Measurements from ENCODE around the gene ARFGAP3. TPM values are rescaled to one million over a fixed set of nuclear protein-coding genes. Genes with fewer than 3 reads are reported as not detected.
"Not testable (repeated sequence)": the region's sequence is repeated elsewhere in the genome, so short reads cannot be mapped to it uniquely, and the experiment has no call there.

The ARFGAP3 gene
- total RNA-seq, 1 donor from 2014 or later = 59.5 TPM

- Histone ChIP-seq H3K27ac (ENCODE audit: low read depth, low read length) (peak overlapping the region; percentile 37), H3K4me1 (ENCODE audit: insufficient read depth, low read length) (peaks cover 23% of the 10 kb centered on the region), H2AFZ (ENCODE audit: low read depth, low read length) (peak overlapping the region; percentile 56), H4K20me1 (ENCODE audit: insufficient read depth, low read length) (no peaks in the 10 kb centered on the region), H3K36me3 (ENCODE audit: insufficient read depth, low read length) (no peaks in the 10 kb centered on the region), H3K79me2 (ENCODE audit: insufficient read depth, low read length) (no peaks in the 10 kb centered on the region), H3K4me3 (ENCODE audit: insufficient read depth, low read depth, low read length) (no peak overlapping the region), H3K9me3 (ENCODE audit: insufficient read depth, low read depth, low read length) (no peaks in the 10 kb centered on the region), H3K27me3 (ENCODE audit: insufficient read depth, low read length) (no peaks in the 10 kb centered on the region), H3K4me2 (ENCODE audit: low read length) (peak overlapping the region; percentile 70), H3K9ac (ENCODE audit: low read length) (peak overlapping the region; percentile 58)
- Mint-ChIP-seq H3K27ac (ENCODE audit: unreplicated experiment) (no peak overlapping the region), H3K36me3 (ENCODE audit: low read depth, unreplicated experiment) (no peaks in the 10 kb centered on the region), H3K4me1 (ENCODE audit: low read depth, unreplicated experiment) (no peaks in the 10 kb centered on the region), H3K27me3 (ENCODE audit: low read depth, unreplicated experiment) (peaks cover 9% of the 10 kb centered on the region), H3K9me3 (ENCODE audit: unreplicated experiment) (no peaks in the 10 kb centered on the region), H3K4me3 (ENCODE audit: unreplicated experiment) (no peak overlapping the region)
- FAIRE-seq (no peak), DNase-seq (ENCODE audit: low read depth) (peak; percentile 83)
- no peak for TF ChIP-seq CTCF (IDR thresholded peaks at IDR 0.05; ENCODE audit: insufficient read depth, low read depth, low read length)
- TF ChIP-seq EZH2 (IDR thresholded peaks at IDR 0.05; ENCODE audit: insufficient read depth, low read length) = no peak
These were observed 98.0 kb downstream of the ARFGAP3 start for GRCh38 chr22:42758931-42759629.

- not testable (repeated sequence) for H3K9me3 ChIP-seq (ENCODE audit: insufficient read depth, low read depth, low read length); H3K9me3 Mint-ChIP-seq (ENCODE audit: unreplicated experiment); H3K79me2 ChIP-seq (ENCODE audit: insufficient read depth, low read length); H3K27ac Mint-ChIP-seq (ENCODE audit: unreplicated experiment); H3K9ac ChIP-seq (ENCODE audit: low read length); H3K4me1 Mint-ChIP-seq (ENCODE audit: low read depth, unreplicated experiment); H3K27me3 Mint-ChIP-seq (ENCODE audit: low read depth, unreplicated experiment); H3K27me3 ChIP-seq (ENCODE audit: insufficient read depth, low read length); H2AFZ ChIP-seq (ENCODE audit: low read depth, low read length); H4K20me1 ChIP-seq (ENCODE audit: insufficient read depth, low read length); H3K36me3 ChIP-seq (ENCODE audit: insufficient read depth, low read length); H3K4me3 Mint-ChIP-seq (ENCODE audit: unreplicated experiment); H3K36me3 Mint-ChIP-seq (ENCODE audit: low read depth, unreplicated experiment); H3K27ac ChIP-seq (ENCODE audit: low read depth, low read length); FAIRE-seq; H3K4me2 ChIP-seq (ENCODE audit: low read length); H3K4me3 ChIP-seq (ENCODE audit: insufficient read depth, low read depth, low read length)
- H3K4me1 ChIP-seq (ENCODE audit: insufficient read depth, low read length) = peaks cover 23% of the 10 kb centered on the region
- peak; percentile 86 for DNase-seq (ENCODE audit: low read depth)
These were observed 101.5 kb downstream of the ARFGAP3 start for GRCh38 chr22:42755553-42755952.

GRCh38 chr22:42755121-42755520 is 102.0 kb downstream of the ARFGAP3 start:
- H3K27ac Mint-ChIP-seq (ENCODE audit: unreplicated experiment); H3K36me3 Mint-ChIP-seq (ENCODE audit: low read depth, unreplicated experiment); FAIRE-seq: not testable (repeated sequence)

More at GRCh38 chr22:42755121-42755520, 102.0 kb downstream of the ARFGAP3 start:
- not testable (repeated sequence) for H3K36me3 ChIP-seq (ENCODE audit: insufficient read depth, low read length); H3K9ac ChIP-seq (ENCODE audit: low read length); H3K9me3 ChIP-seq (ENCODE audit: insufficient read depth, low read depth, low read length); H3K4me3 ChIP-seq (ENCODE audit: insufficient read depth, low read depth, low read length); H3K9me3 Mint-ChIP-seq (ENCODE audit: unreplicated experiment); H2AFZ ChIP-seq (ENCODE audit: low read depth, low read length); H3K27me3 Mint-ChIP-seq (ENCODE audit: low read depth, unreplicated experiment); H3K27me3 ChIP-seq (ENCODE audit: insufficient read depth, low read length); DNase-seq (ENCODE audit: low read depth); H3K79me2 ChIP-seq (ENCODE audit: insufficient read depth, low read length); H3K4me3 Mint-ChIP-seq (ENCODE audit: unreplicated experiment); H3K27ac ChIP-seq (ENCODE audit: low read depth, low read length); H4K20me1 ChIP-seq (ENCODE audit: insufficient read depth, low read length); H3K4me2 ChIP-seq (ENCODE audit: low read length); H3K4me1 Mint-ChIP-seq (ENCODE audit: low read depth, unreplicated experiment)
- peaks cover 23% of the 10 kb centered on the region for H3K4me1 ChIP-seq (ENCODE audit: insufficient read depth, low read length)
